Adrenal gland (tissue), 12 donors: Measurements from ENCODE around the gene BCAR1. TPM values are rescaled to one million over a fixed set of nuclear protein-coding genes. Genes with fewer than 3 reads are reported as not detected.

Experiments used
- DNase-seq, 7 donors: peaks; one replicate each; pipeline ENCODE4 v3.0.0-alpha.2; 2019 to 2020
- H3K27ac ChIP-seq, 5 donors: fragments of 200-600 bp; sonication (generic) in 4 of 5; 1 replicate in 3 of 5; 2 replicates in 2 of 5; pipeline versions ENCODE4 v1.5.1 to v1.8.0; 2016 to 2020; ENCODE audit warnings: mild to moderate bottlenecking in 1 of 5
- H3K27me3 ChIP-seq: fragments of 200-600 bp; 2 replicates; pipeline ENCODE4 v1.8.0; 2021
- H3K36me3 ChIP-seq, 2 donors: fragments of 200-600 bp; replicated peaks in 1 of 2; 1 replicate in 1 of 2; 2 replicates in 1 of 2; pipeline versions ENCODE4 v1.5.1 to v1.8.0; 2018 to 2022
- H3K4me1 ChIP-seq, 2 donors: fragments of 200-600 bp; replicated peaks in 1 of 2; 1 replicate in 1 of 2; 2 replicates in 1 of 2; pipeline versions ENCODE4 v1.5.1 to v1.8.0; 2018 to 2021
- H3K4me3 ChIP-seq, 4 donors: fragments of 200-600 bp; sonication (generic) in 3 of 4; one replicate each; pipeline ENCODE4 v1.5.1; 2016 to 2018
- H3K9me3 ChIP-seq, 3 donors: fragments of 200-600 bp; sonication (generic) in 1 of 3; replicated peaks in 1 of 3; 1 replicate in 2 of 3; 2 replicates in 1 of 3; pipeline versions ENCODE4 v1.5.1 to v1.8.0; 2016 to 2021
- POLR2A ChIP-seq, 2 donors: fragments of 450-650 bp; IDR thresholded peaks; one replicate each; pipeline ENCODE4 v1.6.1; 2017; ENCODE audit warnings: antibody characterized with exemption in 2 of 2, mild to moderate bottlenecking in 2 of 2, moderate library complexity in 1 of 2
- WGBS, 4 donors: extraction: QIAGEN DNeasy Blood & Tissue Kit in 2 of 4; methylation state at CpG; one replicate each; pipeline versions ENCODE4 v1.1.5 to v1.1.7; 2013 to 2017; 5-methylcytosine and 5-hydroxymethylcytosine counted together
- intact Hi-C, 2 donors: fragments of 100-400 bp; cut with DNase I; formaldehyde crosslinking; loops; one replicate each; pipeline versions ENCODE4 v1.14.1 to v1.15.0; 2022 to 2023
- polyA plus RNA-seq, 3 donors: library from polyadenylated mRNA; stranded (reverse); fragments of 200-250 nt in 2 of 3; fragments of 350-450 nt in 1 of 3; fragmentation: Illumina TruSeq in 1 of 3; extraction: RNeasy Lipid Tissue Mini Kit (QIAGEN cat#74804) in 1 of 3; gene quantifications; one replicate each; pipeline ENCODE4 v1.2.3, GENCODE V29; 2013 to 2014
- total RNA-seq, 9 donors: library from RNA; depleted of rRNA in 4 of 9; stranded (reverse); fragments of >200 nt in 4 of 9; fragments of 120-200 nt in 1 of 9; fragmentation: NEBNext Ultra II Directional in 1 of 9; extraction: Animal tissue kit (Norgen Biotek cat#: 25700) in 1 of 9; gene quantifications; one replicate each; pipeline versions ENCODE4 v1.1.0 to v1.2.4, GENCODE V29; 2013 to 2023
- TF ChIP-seq, protein P1 (sequence below), 6 experiments: fragments of 450-650 bp in 4 of 6; fragments of 200-600 bp in 2 of 6; sonication (generic) in 1 of 6; IDR thresholded peaks; 1 replicate in 5 of 6; 2 replicates in 1 of 6; pipeline versions ENCODE4 v1.5.1 to v1.8.0; 2016 to 2021; ENCODE audit warnings: antibody characterized with exemption in 6 of 6, mild to moderate bottlenecking in 2 of 6, moderate library complexity in 1 of 6
- donor health status: healthy with polysubstance abuse.
- donor health status: Bipolar disorder and iron deficiency.
- donor health status: DM: yes; HTN: yes; CAD: no.
- donor health status: DM: no; HTN: no; CAD: no.
- donor health status: DM: no; HTN: no; CAD: no.
- donor health status: DM: yes; HTN: yes; CAD: no.

The BCAR1 gene
- total and polyA plus RNA-seq, 12 donors = 10.2 to 87.7 (median 63.8) TPM

DNA sequence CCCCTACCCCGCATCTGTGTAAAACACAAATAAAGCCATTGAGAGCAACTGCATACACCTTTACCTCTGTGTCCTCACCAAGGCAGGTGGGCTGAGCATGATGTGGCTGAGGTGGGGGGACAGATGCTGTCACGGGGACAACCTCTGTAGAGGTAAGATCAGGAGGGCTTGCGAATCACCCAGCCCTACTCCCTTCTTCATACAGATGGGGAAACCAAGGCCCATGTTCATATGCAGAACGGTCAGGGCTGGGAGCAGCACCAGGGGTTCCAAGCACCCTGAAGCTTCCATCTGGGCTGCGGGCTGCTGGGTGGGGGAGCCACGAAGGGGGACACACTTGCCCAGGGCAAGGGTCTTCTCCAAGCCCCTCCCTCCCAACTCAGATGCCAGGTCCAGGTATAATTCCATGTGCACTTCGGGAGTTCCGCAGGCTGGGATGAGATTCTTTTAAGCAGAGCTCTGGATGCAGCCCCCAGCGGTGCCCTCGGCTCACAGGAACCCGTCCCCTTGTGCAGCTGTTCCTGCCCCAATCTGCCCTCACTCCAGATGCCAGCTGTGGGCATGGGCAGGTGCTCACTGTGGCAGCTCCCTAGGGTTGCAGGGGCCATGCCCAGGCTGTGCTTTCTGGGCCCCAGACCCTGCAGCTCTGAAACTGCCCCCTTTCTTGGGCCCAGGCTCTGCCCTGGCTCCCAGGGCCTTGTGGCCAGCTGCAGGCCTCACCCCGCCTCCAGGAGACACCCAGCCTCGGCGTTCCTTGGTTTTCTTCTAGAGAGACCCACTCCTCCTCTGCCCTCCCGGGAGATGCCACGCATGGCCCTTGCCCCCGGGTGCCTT, 23.1 kb downstream of the BCAR1 start:
- intact Hi-C loops = no loop called here

DNA sequence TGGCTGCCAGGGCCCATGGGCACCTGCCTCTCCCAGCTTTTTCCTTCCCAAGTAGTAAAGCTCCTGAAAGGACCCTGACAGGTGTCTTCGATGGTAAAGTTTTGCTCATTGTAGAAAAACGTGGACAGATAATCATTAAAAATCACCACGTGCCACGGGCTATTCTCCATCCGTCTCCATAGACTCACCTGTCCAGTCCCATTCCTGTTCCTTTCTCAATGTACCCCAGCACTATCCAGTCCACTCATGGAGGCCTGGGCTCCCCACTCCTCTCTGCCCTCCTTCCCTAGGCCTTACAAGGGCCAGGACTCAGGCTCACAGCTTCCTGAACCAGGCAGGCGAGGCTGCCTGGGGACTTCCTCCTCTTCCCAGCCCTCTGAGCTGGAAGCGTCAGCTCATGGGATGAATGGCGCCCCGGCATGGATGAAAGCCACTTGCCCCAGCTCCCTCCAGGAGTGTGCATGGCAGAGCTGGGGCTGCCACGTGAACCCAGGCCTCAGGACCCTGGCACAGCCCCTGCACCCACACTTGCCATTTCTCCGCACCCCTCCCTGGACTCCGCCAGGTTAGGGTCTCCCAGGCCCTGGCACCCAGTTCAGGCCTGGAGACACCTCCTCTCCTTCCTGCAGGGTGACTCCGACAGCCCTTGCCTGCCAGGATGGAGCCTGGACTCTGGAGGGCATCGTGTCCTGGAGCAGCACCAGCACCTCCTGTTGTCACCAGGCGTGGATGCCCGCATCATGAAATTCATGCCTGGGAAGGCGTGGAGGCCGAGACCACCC, 23.9 kb downstream of the BCAR1 start:
- H3K4me3 ChIP-seq = no peak overlapping the region
- no peaks in the 10 kb centered on the region for H3K27me3 ChIP-seq
- no peaks in the 10 kb centered on the region for H3K4me1 ChIP-seq
- no peak overlapping the region for H3K27ac ChIP-seq
- DNase-seq = no peak
- WGBS, 4 donors = 85 to 88% (median 87%) methylated on average over 11 to 18 of the region's 18 CpGs
- TF ChIP-seq POLR2A (IDR thresholded peaks at IDR 0.05) = no peak
- TF ChIP-seq, protein P1, sequence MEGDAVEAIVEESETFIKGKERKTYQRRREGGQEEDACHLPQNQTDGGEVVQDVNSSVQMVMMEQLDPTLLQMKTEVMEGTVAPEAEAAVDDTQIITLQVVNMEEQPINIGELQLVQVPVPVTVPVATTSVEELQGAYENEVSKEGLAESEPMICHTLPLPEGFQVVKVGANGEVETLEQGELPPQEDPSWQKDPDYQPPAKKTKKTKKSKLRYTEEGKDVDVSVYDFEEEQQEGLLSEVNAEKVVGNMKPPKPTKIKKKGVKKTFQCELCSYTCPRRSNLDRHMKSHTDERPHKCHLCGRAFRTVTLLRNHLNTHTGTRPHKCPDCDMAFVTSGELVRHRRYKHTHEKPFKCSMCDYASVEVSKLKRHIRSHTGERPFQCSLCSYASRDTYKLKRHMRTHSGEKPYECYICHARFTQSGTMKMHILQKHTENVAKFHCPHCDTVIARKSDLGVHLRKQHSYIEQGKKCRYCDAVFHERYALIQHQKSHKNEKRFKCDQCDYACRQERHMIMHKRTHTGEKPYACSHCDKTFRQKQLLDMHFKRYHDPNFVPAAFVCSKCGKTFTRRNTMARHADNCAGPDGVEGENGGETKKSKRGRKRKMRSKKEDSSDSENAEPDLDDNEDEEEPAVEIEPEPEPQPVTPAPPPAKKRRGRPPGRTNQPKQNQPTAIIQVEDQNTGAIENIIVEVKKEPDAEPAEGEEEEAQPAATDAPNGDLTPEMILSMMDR (IDR thresholded peaks at IDR 0.05) = no peak
- H3K36me3 ChIP-seq = peaks cover 0 to 42% of the 10 kb centered on the region in 2 donors
- intact Hi-C loops = no loop called here
- no peaks in the 10 kb centered on the region for H3K9me3 ChIP-seq

More for the DNA sequence above, 23.1 kb downstream of the BCAR1 start:
- 88 to 91% (median 90%) methylated on average over 12 to 17 of the region's 17 CpGs for WGBS, 4 donors
- Histone ChIP-seq H3K27me3 (no peaks in the 10 kb centered on the region), H3K4me3 (no peak overlapping the region), H3K27ac (no peak overlapping the region), H3K9me3 (no peaks in the 10 kb centered on the region), H3K4me1 (no peaks in the 10 kb centered on the region), H3K36me3 (peaks cover 0 to 46% of the 10 kb centered on the region in 2 donors)
- DNase-seq = no peak
- TF ChIP-seq POLR2A (IDR thresholded peaks at IDR 0.05) = no peak
- TF ChIP-seq, protein P1 (IDR thresholded peaks at IDR 0.05) = no peak

DNA sequence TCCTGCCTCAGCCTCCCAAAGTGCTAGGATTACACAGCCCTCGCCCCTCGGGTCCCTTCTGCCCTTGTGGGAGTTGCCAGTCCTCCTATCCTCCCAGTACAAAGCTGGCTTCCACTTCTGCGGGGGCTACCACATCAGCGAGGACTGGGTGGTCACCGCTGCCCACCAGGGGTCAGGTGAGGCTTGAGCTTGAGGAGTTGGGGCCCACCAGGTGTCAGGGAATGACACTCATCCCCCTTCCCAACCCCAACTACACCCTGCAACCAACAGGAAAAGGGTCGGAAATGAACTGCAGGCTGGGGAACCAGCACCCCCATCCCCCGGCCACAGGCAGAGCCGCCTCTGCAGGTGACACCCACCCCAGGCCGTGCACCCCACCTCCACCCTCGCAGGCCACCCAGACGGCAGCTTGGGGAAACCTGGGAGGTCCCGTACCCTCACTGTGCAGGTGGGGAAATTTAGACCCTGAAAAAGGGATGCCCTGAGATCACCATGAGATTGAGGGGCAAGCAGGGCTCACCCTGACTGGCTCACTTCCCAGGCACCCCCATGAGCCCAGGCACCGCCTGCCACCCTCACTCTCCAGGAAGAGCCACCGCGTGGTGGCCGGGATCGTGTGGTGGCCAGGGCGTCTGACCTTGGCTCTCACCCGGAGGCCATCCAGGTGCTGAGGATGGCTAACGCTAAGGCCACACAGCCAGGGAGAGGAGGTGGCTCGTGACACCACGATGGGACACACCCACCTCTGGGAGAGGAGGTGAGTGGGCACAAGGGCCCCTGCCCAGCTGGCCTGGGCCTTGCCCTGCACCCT, 24.7 kb downstream of the BCAR1 start:
- no peak overlapping the region for H3K27ac ChIP-seq
- H3K4me3 ChIP-seq = no peak overlapping the region
- no peaks in the 10 kb centered on the region for H3K9me3 ChIP-seq
- H3K36me3 ChIP-seq = peaks cover 0 to 37% of the 10 kb centered on the region in 2 donors
- DNase-seq = no peak
- intact Hi-C loops = no loop called here
- H3K4me1 ChIP-seq = no peaks in the 10 kb centered on the region
- TF ChIP-seq, protein P1 (IDR thresholded peaks at IDR 0.05) = no peak
- TF ChIP-seq POLR2A (IDR thresholded peaks at IDR 0.05) = no peak
- 58 to 64% (median 59%) methylated on average over 2 to 22 of the region's 22 CpGs for WGBS, 4 donors
- H3K27me3 ChIP-seq = no peaks in the 10 kb centered on the region
